HG02981 (cell line): Measurements from ENCODE around the gene ATP6V1B1.
"Not testable (repeated sequence)": the region's sequence is repeated elsewhere in the genome, so short reads cannot be mapped to it uniquely, and the experiment has no call there.

Experiments
- ATAC-seq: cut with Tn5 transposase; IDR thresholded peaks from one replicate; pipeline ENCODE4 v1.9.1; 2021; ENCODE audit warnings: mild to moderate bottlenecking, moderate library complexity; ENCODE audit not compliant: unreplicated experiment

The ATP6V1B1 gene

DNA sequence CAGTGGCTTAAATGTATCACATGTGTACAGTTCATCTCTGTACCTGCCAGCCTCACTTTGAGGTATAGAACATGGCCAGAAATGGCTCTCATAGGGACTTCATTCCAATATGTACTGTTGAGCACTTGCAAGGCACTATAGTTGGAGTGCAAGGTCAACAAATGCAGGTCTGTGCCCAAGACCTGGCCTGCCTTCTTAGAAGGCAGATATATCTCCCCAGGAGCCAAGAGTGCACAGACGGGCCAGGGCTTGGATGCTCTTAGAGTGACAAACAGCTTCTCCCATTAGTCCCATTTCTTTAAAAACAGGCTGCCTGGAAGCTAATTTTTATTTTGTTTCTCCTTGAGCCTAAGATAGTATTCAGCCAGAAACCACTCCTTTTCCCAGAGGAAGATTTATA lies 51.7 kb downstream of the ATP6V1B1 start:
- ATAC-seq: no peak

- no peak for ATAC-seq
These were observed 52.5 kb downstream of the ATP6V1B1 start for GRCh38 chr2:70988151-70988550.

GRCh38 chr2:70988726-70989648 lies 53.3 kb downstream of the ATP6V1B1 start:
- no peak for ATAC-seq

- ATAC-seq: no peak
These were observed 54.5 kb downstream of the ATP6V1B1 start for GRCh38 chr2:70990216-70990615.

DNA sequence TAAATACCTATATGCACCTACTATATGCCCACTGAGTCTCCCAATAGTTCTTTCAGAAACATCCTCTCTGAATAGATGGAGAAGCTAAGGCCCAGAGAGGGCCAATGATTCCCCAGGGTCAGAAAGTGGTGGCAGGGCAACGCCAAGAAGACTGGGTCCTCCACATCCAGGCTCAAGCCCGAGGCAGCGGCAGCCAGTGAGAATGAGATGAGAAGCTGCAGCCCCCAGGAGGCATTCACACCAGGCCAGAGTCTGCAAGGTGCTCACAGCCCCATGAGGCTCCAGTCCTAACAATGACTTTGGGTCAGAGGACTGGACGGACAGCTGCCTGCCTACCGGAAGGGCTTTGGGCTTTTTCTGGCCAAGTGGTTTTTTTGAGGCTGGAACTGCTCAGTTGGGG lies 55.4 kb downstream of the ATP6V1B1 start:
- no peak for ATAC-seq

GRCh38 chr2:70991742-70992141 lies 56.0 kb downstream of the ATP6V1B1 start:
- no peak for ATAC-seq

- no peak for ATAC-seq
These were observed 57.5 kb downstream of the ATP6V1B1 start for GRCh38 chr2:70992945-70993853.

- ATAC-seq: peak; percentile 19
These were observed 58.5 kb downstream of the ATP6V1B1 start for GRCh38 chr2:70994009-70994698.

- peak; percentile 95 for ATAC-seq
These were observed 59.2 kb downstream of the ATP6V1B1 start, which contains the start of gene TEX261 for GRCh38 chr2:70994699-70995425. Gene TEX261, minus strand, starts transcription at chr2:70994873. Its CDS starts 116 bp downstream, at chr2:70994757.

GRCh38 chr2:70995426-70995729 lies 59.7 kb downstream of the ATP6V1B1 start:
- ATAC-seq: peak; percentile 41

DNA sequence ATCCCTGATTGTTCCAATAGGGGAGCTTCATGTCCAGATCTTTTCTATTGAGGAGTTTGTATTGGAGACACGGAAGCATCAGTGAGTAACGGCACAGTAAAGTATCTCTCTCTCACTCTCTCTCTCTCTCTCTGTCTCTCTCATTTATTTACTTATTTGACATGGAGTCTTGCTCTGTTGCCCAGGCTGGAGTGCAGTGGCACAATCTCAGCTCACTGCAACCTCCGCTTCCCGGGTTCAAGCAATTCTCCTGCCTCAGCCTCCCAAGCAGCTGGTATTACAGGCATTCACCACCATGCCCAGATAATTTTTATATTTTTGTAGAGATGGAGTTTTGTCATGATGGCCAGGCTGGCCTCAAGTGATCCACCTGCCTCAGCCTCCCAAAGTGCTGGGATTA lies 63.2 kb downstream of the ATP6V1B1 start:
- not testable (repeated sequence) for ATAC-seq

GRCh38 chr2:70999362-70999761 lies 63.7 kb downstream of the ATP6V1B1 start:
- no peak for ATAC-seq

GRCh38 chr2:70999931-71000330 lies 64.2 kb downstream of the ATP6V1B1 start:
- ATAC-seq: not testable (repeated sequence)

DNA sequence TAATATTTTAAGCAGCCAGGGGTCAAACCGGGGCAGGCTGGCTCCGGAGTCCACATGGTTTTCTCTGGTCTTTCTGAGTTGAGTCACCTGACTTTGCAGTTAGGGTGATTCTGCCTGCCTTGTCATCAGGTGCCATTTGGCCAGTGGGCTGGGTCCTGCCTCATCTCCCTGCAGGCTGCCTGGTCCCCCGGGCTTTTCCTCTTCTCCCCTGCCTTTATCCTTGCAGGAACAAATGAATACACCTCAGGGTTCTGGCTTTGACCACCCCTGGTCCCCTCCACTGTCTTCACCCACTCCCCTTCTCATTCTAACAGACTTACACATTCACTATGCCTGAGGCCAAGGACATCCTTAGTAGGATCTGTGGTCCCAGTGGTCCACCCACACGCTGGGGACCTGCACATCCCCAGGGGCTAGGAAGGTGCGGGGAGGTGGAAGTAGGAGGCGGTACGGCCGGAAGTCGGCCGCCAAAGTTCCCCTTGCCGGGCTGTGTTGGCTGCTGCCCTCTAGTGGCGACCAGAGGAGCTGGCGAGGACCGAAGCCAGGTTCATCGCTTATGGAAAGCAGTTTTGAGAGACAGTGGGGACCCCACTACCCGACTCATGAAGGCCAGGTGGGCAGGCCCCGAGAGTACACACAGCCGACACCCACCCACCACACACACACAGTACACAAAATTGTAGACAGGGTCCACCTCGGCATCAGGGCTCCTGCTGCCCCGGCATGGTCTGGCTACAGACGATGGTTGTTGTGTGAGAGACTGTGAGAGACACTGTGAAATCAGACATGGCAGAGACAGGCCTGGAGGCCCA lies 65.3 kb downstream of the ATP6V1B1 start:
- peak; percentile 93 for ATAC-seq

DNA sequence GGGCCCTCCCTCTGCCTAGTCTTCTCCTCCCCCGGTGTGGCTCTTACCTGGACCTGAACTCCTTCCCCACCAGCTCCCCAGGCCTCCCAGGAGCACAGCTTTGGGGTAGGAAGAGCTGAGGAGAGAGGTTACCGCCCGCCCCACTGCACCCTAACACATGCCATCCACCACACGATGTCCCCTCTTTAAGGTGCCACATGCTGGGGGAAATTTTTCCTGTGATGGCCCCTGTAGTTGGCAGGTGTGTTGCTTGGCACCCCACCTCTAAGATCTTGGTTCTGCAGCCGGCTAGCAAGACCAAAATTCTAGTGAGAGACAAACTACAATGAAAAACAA lies 65.9 kb downstream of the ATP6V1B1 start:
- no peak for ATAC-seq

DNA sequence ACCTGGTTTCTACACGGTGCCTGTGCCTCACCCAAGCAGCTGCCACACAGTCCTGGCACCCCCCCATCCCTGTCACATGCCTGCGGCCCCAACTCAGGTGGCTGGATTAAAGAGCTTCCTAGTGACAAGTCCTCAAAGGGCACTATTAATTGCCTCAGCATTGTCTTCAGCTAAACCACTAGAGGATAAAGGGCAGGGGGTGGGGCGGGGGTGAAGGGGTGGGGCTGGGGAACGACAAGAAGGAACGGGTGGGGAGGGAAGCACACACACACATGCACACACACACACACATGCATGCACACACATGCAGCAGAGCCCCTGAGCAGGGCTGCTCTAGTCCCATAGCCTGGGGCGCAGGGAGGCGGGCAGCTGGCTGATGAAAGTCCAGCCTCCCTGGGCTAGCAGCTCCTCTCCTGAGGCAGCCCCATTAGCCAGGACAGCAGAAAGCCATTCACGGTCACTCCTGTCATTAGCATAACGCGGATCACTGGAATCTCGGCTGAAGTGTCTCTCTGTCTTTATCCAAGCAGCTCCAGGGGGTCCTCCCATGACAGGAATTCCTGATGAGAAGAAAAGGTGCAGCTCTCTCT lies 66.4 kb downstream of the ATP6V1B1 start:
- ATAC-seq: no peak

GRCh38 chr2:71003396-71003795 lies 67.7 kb downstream of the ATP6V1B1 start:
- ATAC-seq: no peak

DNA sequence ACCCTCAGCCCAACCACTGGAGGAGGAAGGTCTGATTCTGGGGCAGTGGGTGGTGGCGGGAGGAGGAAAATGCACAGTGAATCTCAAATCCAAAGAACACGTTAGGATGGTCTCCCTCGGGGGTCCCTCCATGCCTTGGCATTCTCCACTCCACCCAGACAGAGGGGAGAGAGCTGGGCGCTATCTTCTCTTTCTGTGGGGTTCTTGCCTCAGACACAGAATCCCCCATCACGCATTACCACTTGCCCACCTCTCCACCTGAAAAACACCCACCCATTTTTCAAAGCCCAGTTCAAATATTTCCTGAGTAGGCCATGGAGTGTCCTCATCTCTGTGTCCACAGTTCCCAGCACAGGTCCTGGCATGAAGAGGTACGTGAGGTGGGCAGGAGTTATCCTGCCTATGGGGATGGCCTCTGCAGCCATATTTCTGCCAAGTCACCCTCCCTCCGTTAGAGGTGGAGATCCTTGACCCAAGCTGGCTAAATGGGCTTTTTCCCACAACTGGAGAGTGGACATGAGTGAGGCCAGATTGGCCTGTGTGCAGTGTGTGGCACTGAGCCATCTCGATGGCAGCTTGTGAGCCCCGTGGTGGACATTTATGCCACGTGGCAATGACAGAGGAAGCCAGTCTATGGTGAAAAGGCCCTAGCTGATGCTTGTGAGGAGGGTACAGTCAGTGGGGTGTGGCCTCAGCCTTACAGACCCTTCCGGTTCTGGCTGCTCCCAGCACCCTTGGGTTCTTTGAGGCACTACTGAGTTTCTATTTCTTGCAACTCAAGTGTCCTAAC lies 68.5 kb downstream of the ATP6V1B1 start:
- ATAC-seq: no peak

DNA sequence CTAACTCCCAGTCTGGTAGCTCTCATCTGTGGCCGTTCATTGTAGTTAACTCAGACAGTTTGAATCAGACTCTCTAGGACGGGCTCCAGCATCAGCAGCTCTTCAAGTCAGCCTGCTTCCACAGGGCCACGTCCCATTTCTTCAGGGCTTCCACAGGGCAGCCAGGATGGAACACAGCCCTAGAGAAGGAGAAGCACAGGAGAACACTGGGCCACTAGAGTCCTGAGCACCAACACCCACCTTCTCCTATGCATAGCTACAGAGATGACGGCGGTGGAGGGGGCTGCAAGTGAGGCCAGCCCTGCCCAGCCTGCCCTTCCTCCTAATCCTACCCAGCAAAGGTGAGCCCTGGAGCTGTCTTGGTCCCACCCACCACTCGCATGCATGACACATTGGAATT lies 69.2 kb downstream of the ATP6V1B1 start:
- ATAC-seq: no peak
